Measurements from ENCODE around the gene EPHA10.
"Not testable (repeated sequence)": the region's sequence is repeated elsewhere in the genome, so short reads cannot be mapped to it uniquely, and the experiment has no call there.

Gene EPHA10

GRCh38 chr1:37767488-37767887 lies 2.6 kb upstream of the EPHA10 start:
- no peak for DNase-seq

GRCh38 chr1:37765916-37766664 lies 1.2 kb upstream of the EPHA10 start:
- DNase-seq, result peak; percentile 54

- DNase-seq, result peak; percentile 8
These were observed 500 bp downstream of the EPHA10 start for GRCh38 chr1:37764414-37764825.

GRCh38 chr1:37763791-37764413 lies 1.0 kb downstream of the EPHA10 start:
- DNase-seq, result no peak

GRCh38 chr1:37762516-37762915 lies 2.4 kb downstream of the EPHA10 start:
- DNase-seq, result no peak

- no peak for DNase-seq
These were observed 3.4 kb downstream of the EPHA10 start for GRCh38 chr1:37761416-37762095.

- no peak for DNase-seq
These were observed 5.5 kb downstream of the EPHA10 start for GRCh38 chr1:37759451-37759850.

GRCh38 chr1:37755951-37756560 lies 8.9 kb downstream of the EPHA10 start:
- DNase-seq, result no peak

- no peak for DNase-seq
These were observed 9.6 kb downstream of the EPHA10 start for GRCh38 chr1:37755290-37755689.

GRCh38 chr1:37753473-37754321 lies 11.2 kb downstream of the EPHA10 start:
- DNase-seq, result no peak

GRCh38 chr1:37752583-37753471 lies 12.1 kb downstream of the EPHA10 start:
- peak; percentile 68 for DNase-seq

GRCh38 chr1:37752213-37752582 lies 12.7 kb downstream of the EPHA10 start:
- no peak for DNase-seq

GRCh38 chr1:37748565-37748964 lies 16.4 kb downstream of the EPHA10 start:
- DNase-seq, result no peak

- no peak for DNase-seq
These were observed 18.1 kb downstream of the EPHA10 start for GRCh38 chr1:37746806-37747205.

GRCh38 chr1:37741662-37742061 lies 23.3 kb downstream of the EPHA10 start:
- DNase-seq, result no peak

- DNase-seq, result no peak
These were observed 23.8 kb downstream of the EPHA10 start for GRCh38 chr1:37741130-37741529.

GRCh38 chr1:37739222-37739621 lies 25.7 kb downstream of the EPHA10 start:
- DNase-seq, result no peak

- DNase-seq, result not testable (repeated sequence)
These were observed 26.3 kb downstream of the EPHA10 start for GRCh38 chr1:37738619-37739018.

- not testable (repeated sequence) for DNase-seq
These were observed 26.9 kb downstream of the EPHA10 start for GRCh38 chr1:37737975-37738374.

- DNase-seq, result no peak
These were observed 30.0 kb downstream of the EPHA10 start for GRCh38 chr1:37734629-37735591.
